SH-SY5Y (cell line): Measurements from ENCODE around the gene NLRP3.

Source experiments
- GATA2 ChIP-seq: IDR thresholded peaks from 2 replicates; pipeline ENCODE4 v1.6.1; 2011; ENCODE audit warnings: mild to moderate bottlenecking, low read depth, low read length
- GATA3 ChIP-seq: IDR thresholded peaks from 2 replicates; pipeline ENCODE4 v1.6.1; 2011; ENCODE audit warnings: low read depth, mild to moderate bottlenecking, low read length, moderate library complexity

GRCh38 chr1:247376659-247377058, 39.3 kb upstream of the NLRP3 start:
- TF ChIP-seq GATA2, result no peak
- no peak for TF ChIP-seq GATA3
